Bronchial epithelial cell (primary cell): ENCODE results near the gene ZNF799. TPM values are rescaled to one million over a fixed set of nuclear protein-coding genes. Genes with fewer than 3 reads are reported as not detected.
"Not testable (repeated sequence)": the region's sequence is repeated elsewhere in the genome, so short reads cannot be mapped to it uniquely, and the experiment has no call there.

Source experiments
- DNase-seq: peaks from one replicate; pipeline ENCODE4 v3.0.0-alpha.2; 2010; ENCODE audit warnings: low read depth
- FAIRE-seq: peaks from 2 replicates; lab custom pipeline; 2011; peaks lifted over from hg19 to GRCh38; lab: Jason Lieb, UNC
- H3K27me3 ChIP-seq: 2 replicates; pipeline ENCODE4 v1.5.1; 2011; ENCODE audit warnings: low read length; ENCODE audit not compliant: control insufficient read depth, insufficient read depth
- H3K36me3 ChIP-seq: 2 replicates; pipeline ENCODE4 v1.5.1; 2011; ENCODE audit warnings: low read length; ENCODE audit not compliant: control insufficient read depth, insufficient read depth
- H3K4me3 ChIP-seq: 2 replicates; pipeline ENCODE4 v1.5.1; 2011; ENCODE audit warnings: mild to moderate bottlenecking, low read depth, low read length, control low read depth
- total RNA-seq: library from RNA; depleted of rRNA; stranded (reverse); fragments of >200 nt; gene quantifications from 2 replicates; pipeline ENCODE4 v1.2.1, GENCODE V29; 2014
- TF ChIP-seq, protein P1 (sequence below): IDR thresholded peaks from 2 replicates; pipeline ENCODE4 v1.5.1; 2011; ENCODE audit warnings: mild to moderate bottlenecking, moderate library complexity, low read length, control low read depth, inconsistent platforms; ENCODE audit not compliant: insufficient read depth, severe bottlenecking

The ZNF799 gene
- 2.6 and 2.7 TPM in 2 replicates for total RNA-seq

GRCh38 chr19:12400633-12401502, at the start of gene ZNF799:
ZNF799 (minus strand) TSS chr19:12401271; CDS start chr19:12401070, 201 bp downstream.
- no peaks in the 10 kb centered on the region for H3K27me3 ChIP-seq
- TF ChIP-seq, protein P1, sequence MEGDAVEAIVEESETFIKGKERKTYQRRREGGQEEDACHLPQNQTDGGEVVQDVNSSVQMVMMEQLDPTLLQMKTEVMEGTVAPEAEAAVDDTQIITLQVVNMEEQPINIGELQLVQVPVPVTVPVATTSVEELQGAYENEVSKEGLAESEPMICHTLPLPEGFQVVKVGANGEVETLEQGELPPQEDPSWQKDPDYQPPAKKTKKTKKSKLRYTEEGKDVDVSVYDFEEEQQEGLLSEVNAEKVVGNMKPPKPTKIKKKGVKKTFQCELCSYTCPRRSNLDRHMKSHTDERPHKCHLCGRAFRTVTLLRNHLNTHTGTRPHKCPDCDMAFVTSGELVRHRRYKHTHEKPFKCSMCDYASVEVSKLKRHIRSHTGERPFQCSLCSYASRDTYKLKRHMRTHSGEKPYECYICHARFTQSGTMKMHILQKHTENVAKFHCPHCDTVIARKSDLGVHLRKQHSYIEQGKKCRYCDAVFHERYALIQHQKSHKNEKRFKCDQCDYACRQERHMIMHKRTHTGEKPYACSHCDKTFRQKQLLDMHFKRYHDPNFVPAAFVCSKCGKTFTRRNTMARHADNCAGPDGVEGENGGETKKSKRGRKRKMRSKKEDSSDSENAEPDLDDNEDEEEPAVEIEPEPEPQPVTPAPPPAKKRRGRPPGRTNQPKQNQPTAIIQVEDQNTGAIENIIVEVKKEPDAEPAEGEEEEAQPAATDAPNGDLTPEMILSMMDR, result peak; percentile 6
- no peaks in the 10 kb centered on the region for H3K36me3 ChIP-seq
- FAIRE-seq, result no peak
- peak; percentile 95 for DNase-seq
- peak within 1 kb of the TSS; percentile 72 for H3K4me3 ChIP-seq

GRCh38 chr19:12450844-12451243, 49.8 kb upstream of the ZNF799 start:
- TF ChIP-seq, protein P1, result no peak
- Histone ChIP-seq H3K4me3 (no peak overlapping the region), H3K36me3 (no peaks in the 10 kb centered on the region), H3K27me3 (no peaks in the 10 kb centered on the region)
- no peak for FAIRE-seq
- DNase-seq, result no peak

- no peak overlapping the region for H3K4me3 ChIP-seq
- no peaks in the 10 kb centered on the region for H3K27me3 ChIP-seq
- FAIRE-seq, result no peak
- DNase-seq, result no peak
- TF ChIP-seq, protein P1, result no peak
- no peaks in the 10 kb centered on the region for H3K36me3 ChIP-seq
Observed at GRCh38 chr19:12448808-12449207, 47.7 kb upstream of the ZNF799 start.

GRCh38 chr19:12440541-12441316, 39.7 kb upstream of the ZNF799 start, which contains the start of gene ZNF443:
ZNF443 (minus strand) TSS chr19:12441021; CDS start chr19:12440914, 107 bp downstream.
- no peaks in the 10 kb centered on the region for H3K36me3 ChIP-seq
- H3K4me3 ChIP-seq, result peak within 1 kb of the TSS; percentile 47
- no peak for FAIRE-seq
- TF ChIP-seq, protein P1, result no peak
- DNase-seq, result peak; percentile 96
- no peaks in the 10 kb centered on the region for H3K27me3 ChIP-seq

DNA sequence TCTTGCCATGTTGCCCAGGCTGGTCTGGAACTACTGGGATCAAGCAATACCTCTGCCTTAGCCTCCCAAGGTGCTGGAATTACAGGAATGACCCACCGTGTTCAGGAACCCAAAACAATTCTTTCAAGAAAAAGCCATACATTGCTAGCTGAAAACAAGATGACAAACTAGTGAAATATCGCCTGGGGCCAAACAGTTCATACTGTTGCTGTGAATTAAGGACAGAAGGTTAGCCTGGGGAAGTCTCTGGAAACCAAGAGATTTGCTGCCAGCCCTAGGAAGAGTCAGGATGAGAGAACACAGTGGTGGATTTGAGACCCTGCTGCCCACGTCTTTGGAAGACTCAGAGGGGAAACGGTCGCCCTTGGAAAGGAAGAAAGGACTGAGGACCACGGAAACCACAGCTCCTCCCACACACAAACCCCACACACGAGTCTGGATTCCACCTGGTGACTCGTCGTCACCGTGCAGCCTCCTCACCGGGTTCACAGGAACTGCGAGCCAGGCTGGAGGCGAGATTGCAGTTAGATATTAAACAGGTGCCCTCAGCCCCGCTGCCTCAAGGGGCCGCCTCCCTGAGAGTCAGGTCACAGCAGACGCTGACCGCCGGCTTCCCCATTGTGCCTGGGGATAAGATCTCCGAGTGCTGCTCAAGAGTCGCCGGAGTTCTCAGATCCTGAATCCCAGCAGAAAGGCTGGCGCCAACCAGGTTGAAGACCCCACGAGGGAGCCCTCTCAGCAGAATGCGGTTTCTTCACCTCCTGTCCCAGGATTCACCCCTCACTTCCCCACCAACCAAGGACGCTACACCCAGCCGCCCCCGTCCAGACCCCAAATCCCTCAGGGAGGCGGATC, 38.8 kb upstream of the ZNF799 start:
- H3K27me3 ChIP-seq, FAIRE-seq, H3K36me3 ChIP-seq: not testable (repeated sequence)
- DNase-seq, result peak; percentile 34
- peak overlapping the region; percentile 47 for H3K4me3 ChIP-seq

DNA sequence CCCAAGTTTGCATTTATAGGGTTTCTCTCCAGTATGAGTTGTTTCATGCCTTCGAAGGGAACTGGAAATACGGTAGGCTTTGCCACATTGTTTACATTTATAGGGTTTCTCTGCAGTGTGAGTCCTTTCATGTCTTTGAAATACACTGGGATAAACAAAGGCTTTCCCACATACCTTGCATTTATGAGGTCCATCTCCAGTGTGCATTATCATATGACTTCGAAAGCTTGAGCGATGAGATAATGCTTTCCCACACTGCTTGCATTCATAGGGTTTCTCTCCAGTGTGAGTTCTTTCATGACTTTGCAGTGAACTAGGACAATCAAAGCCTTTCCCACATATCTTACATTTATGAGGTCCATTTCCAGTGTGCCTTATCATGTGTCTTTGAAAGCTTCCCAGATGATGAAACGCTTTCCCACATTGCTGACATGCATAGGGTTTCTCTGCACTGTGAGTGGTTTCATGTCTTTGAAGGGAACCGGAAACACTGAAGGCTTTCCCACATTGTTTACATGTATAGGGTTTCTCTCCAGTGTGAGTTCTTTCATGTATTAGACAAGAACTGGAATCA, 29.7 kb upstream of the ZNF799 start:
- H3K36me3 ChIP-seq, DNase-seq, H3K27me3 ChIP-seq, H3K4me3 ChIP-seq, FAIRE-seq: not testable (repeated sequence)
